IMR-90 (cell line): ENCODE results near the gene FRMD3. TPM values are rescaled to one million over a fixed set of nuclear protein-coding genes. Genes with fewer than 3 reads are reported as not detected.

Experiments
- ATAC-seq: fragments of 200-7000 bp; cut with Tn5 transposase; 2 replicates; pipeline ENCODE4 v1.9.1; 2020; ENCODE audit warnings: low read depth, mild to moderate bottlenecking, moderate library complexity
- BruUV-seq: library from RNA; stranded (reverse); fragments of 400-500 nt; replicated peaks from 2 replicates; lab custom pipeline; 2021; lab: Mats Ljungman, UMichigan
- CTCF ChIA-PET: fragments of 300-600 bp; formaldehyde crosslinking; extraction: SDS; loops from one replicate; lab custom pipeline; 2021; ENCODE audit warnings: antibody characterized with exemption; lab: Yijun Ruan, JAX
- POLR2A ChIA-PET: fragments of 300-600 bp; sonication (Branson Sonifier 250); formaldehyde crosslinking; loops from one replicate; lab custom pipeline; 2022; ENCODE audit warnings: antibody characterized with exemption; ENCODE audit not compliant: unreplicated experiment; lab: Charles Lee
- DNase-seq: peaks from one replicate; pipeline ENCODE4 v3.0.0; 2013
- H2AFZ ChIP-seq: replicated peaks from 2 replicates; pipeline ENCODE3; 2013; ENCODE audit warnings: low read length, mild to moderate bottlenecking; ENCODE audit not compliant: poor library complexity
- H2AK5ac ChIP-seq: 2 replicates; pipeline ENCODE4 v1.6.1; 2013; ENCODE audit warnings: low read depth, low read length, inconsistent platforms
- H2AK9ac ChIP-seq: replicated peaks from 2 replicates; pipeline ENCODE3; 2013; ENCODE audit warnings: mild to moderate bottlenecking, low read depth, low read length, moderate library complexity; ENCODE audit not compliant: poor library complexity
- H2BK120ac ChIP-seq: 2 replicates; pipeline ENCODE4 v1.6.1; 2013; ENCODE audit warnings: low read depth, low read length, inconsistent platforms
- H2BK15ac ChIP-seq: 3 replicates; pipeline ENCODE4 v1.6.1; 2013; ENCODE audit warnings: low read depth, low read length, inconsistent platforms
- H2BK20ac ChIP-seq: 2 replicates; pipeline ENCODE4 v1.6.1; 2013; ENCODE audit warnings: low read depth, mild to moderate bottlenecking, inconsistent platforms, low read length, moderate library complexity
- H2BK5ac ChIP-seq: 2 replicates; pipeline ENCODE4 v1.6.1; 2013; ENCODE audit warnings: mild to moderate bottlenecking, low read depth, low read length, inconsistent platforms; ENCODE audit not compliant: poor library complexity, severe bottlenecking
- H3K14ac ChIP-seq: replicated peaks from 2 replicates; pipeline ENCODE4 v1.6.1; 2013; ENCODE audit warnings: low read depth, low read length, inconsistent platforms
- H3K18ac ChIP-seq: 2 replicates; pipeline ENCODE4 v1.6.1; 2013; ENCODE audit warnings: low read depth, low read length, control low read depth
- H3K23ac ChIP-seq: 2 replicates; pipeline ENCODE4 v1.6.1; 2013; ENCODE audit warnings: low read depth, low read length, inconsistent platforms
- H3K27ac ChIP-seq: 2 replicates; pipeline ENCODE4 v1.5.1; 2013; ENCODE audit warnings: mild to moderate bottlenecking, control low read depth, low read length; ENCODE audit not compliant: insufficient read depth
- H3K27me3 ChIP-seq: 2 replicates; pipeline ENCODE4 v1.6.1; 2013; ENCODE audit warnings: low read length; ENCODE audit not compliant: control insufficient read depth, insufficient read depth
- H3K36me3 ChIP-seq: 2 replicates; pipeline ENCODE4 v1.6.1; 2013; ENCODE audit warnings: low read length, mixed read lengths; ENCODE audit not compliant: control insufficient read depth, insufficient read depth
- H3K4ac ChIP-seq: 2 replicates; pipeline ENCODE4 v1.6.1; 2013; ENCODE audit warnings: low read depth, low read length, inconsistent platforms
- H3K4me1 ChIP-seq: 2 replicates; pipeline ENCODE4 v1.6.1; 2013; ENCODE audit warnings: low read length, mixed read lengths; ENCODE audit not compliant: control insufficient read depth, insufficient read depth
- H3K4me2 ChIP-seq: 2 replicates; pipeline ENCODE4 v1.6.1; 2013; ENCODE audit warnings: low read depth, mild to moderate bottlenecking, control low read depth, low read length, moderate library complexity
- H3K4me3 ChIP-seq: 2 replicates; pipeline ENCODE4 v1.5.1; 2013; ENCODE audit warnings: low read depth, mild to moderate bottlenecking, control low read depth, low read length, moderate library complexity; ENCODE audit not compliant: insufficient read depth
- H3K56ac ChIP-seq: 2 replicates; pipeline ENCODE4 v1.6.1; 2013; ENCODE audit warnings: low read length, inconsistent platforms; ENCODE audit not compliant: insufficient read depth; ENCODE audit errors: extremely low read depth
- H3K79me1 ChIP-seq, 2 experiments: 2 replicates each; pipeline ENCODE4 v1.6.1; 2013; ENCODE audit warnings: low read length in 2 of 2, inconsistent platforms in 1 of 2, low read depth in 1 of 2
- H3K9ac ChIP-seq: 2 replicates; pipeline ENCODE4 v1.6.1; 2013; ENCODE audit warnings: low read depth, low read length, control low read depth
- H3K9me1 ChIP-seq: 2 replicates; pipeline ENCODE4 v1.6.1; 2013; ENCODE audit warnings: low read length, inconsistent platforms; ENCODE audit not compliant: insufficient read depth
- H3K9me3 ChIP-seq: 2 replicates; pipeline ENCODE4 v1.6.1; 2013; ENCODE audit warnings: low read length; ENCODE audit not compliant: control insufficient read depth, insufficient read depth
- H4K20me1 ChIP-seq: 2 replicates; pipeline ENCODE4 v1.6.1; 2013; ENCODE audit warnings: low read length, inconsistent platforms; ENCODE audit not compliant: insufficient read depth
- H4K5ac ChIP-seq: 2 replicates; pipeline ENCODE4 v1.6.1; 2013; ENCODE audit warnings: mild to moderate bottlenecking, low read depth, low read length, control low read depth
- H4K8ac ChIP-seq, 2 experiments: 2 replicates each; pipeline ENCODE4 v1.6.1; 2013; ENCODE audit warnings: low read depth in 2 of 2, low read length in 2 of 2, control low read depth in 1 of 2, inconsistent platforms in 1 of 2
- H4K91ac ChIP-seq: 2 replicates; pipeline ENCODE4 v1.6.1; 2013; ENCODE audit warnings: low read depth, low read length, inconsistent platforms; ENCODE audit not compliant: insufficient read depth
- CEBPB ChIP-seq: IDR thresholded peaks from 2 replicates; pipeline ENCODE4 v1.6.1; 2012; ENCODE audit warnings: low read depth, low read length, improper control_type of control experiment
- CHD1 ChIP-seq: IDR thresholded peaks from 2 replicates; pipeline ENCODE4 v1.6.1; 2012; ENCODE audit warnings: low read depth, low read length, improper control_type of control experiment
- FOS ChIP-seq: fragments of 150-350 bp; IDR thresholded peaks from 2 replicates; pipeline ENCODE4 v1.6.1; 2016; ENCODE audit warnings: low read depth, low read length
- MAZ ChIP-seq: IDR thresholded peaks from 2 replicates; pipeline ENCODE4 v1.6.1; 2012; ENCODE audit warnings: low read depth, mild to moderate bottlenecking, low read length, improper control_type of control experiment, moderate library complexity, borderline replicate concordance
- MXI1 ChIP-seq: IDR thresholded peaks from 2 replicates; pipeline ENCODE4 v1.6.1; 2012; ENCODE audit warnings: low read depth, mild to moderate bottlenecking, low read length, moderate library complexity, borderline replicate concordance
- NFE2L2 ChIP-seq: fragments of 150-350 bp; IDR thresholded peaks from 2 replicates; pipeline ENCODE4 v1.6.1; 2016; ENCODE audit warnings: low read depth, mild to moderate bottlenecking, low read length
- RAD21 ChIP-seq: IDR thresholded peaks from 2 replicates; pipeline ENCODE4 v1.6.1; 2012; ENCODE audit warnings: low read length, improper control_type of control experiment
- RCOR1 ChIP-seq: IDR thresholded peaks from 2 replicates; pipeline ENCODE4 v1.6.1; 2012; ENCODE audit warnings: mild to moderate bottlenecking, low read length, improper control_type of control experiment; ENCODE audit not compliant: insufficient replicate concordance
- SMC3 ChIP-seq: fragments of 150-350 bp; IDR thresholded peaks from 2 replicates; pipeline ENCODE4 v1.6.1; 2016; ENCODE audit warnings: low read depth, mild to moderate bottlenecking, antibody characterized with exemption, low read length, moderate library complexity
- WGBS, 2 experiments: methylation state at CpG; one replicate each; pipeline versions ENCODE4 v1.1.5 to v1.1.7; 2013; ENCODE audit warnings: missing lambda C conversion rate in 2 of 2; ENCODE audit not compliant: insufficient read length in 1 of 2; ENCODE audit errors: extremely low coverage in 2 of 2; 5-methylcytosine and 5-hydroxymethylcytosine counted together
- dilution Hi-C: fragments of 300-500 bp; cut with HindIII; formaldehyde crosslinking; loops from one replicate; pipeline ENCODE4 v1.14.3; 2018; ENCODE audit warnings: low sequenced_read_pairs; ENCODE audit not compliant: unreplicated experiment
- in situ Hi-C: fragments of 300-500 bp; cut with MboI; formaldehyde crosslinking; loops from 3 replicates; pipeline ENCODE4 v1.14.3; 2019; ENCODE audit warnings: low sequenced_read_pairs, inconsistent platforms, mixed read lengths
- intact Hi-C: fragments of 100-400 bp; cut with micrococcal nuclease; formaldehyde crosslinking; loops from 2 replicates; pipeline ENCODE4 v1.10.0; 2022
- polyA plus RNA-seq, 3 experiments: library from polyadenylated mRNA; depleted of rRNA; stranded (reverse); fragments of >200 nt; gene quantifications; 2 replicates each; pipeline ENCODE4 v1.2.3, GENCODE V29; 2012; ENCODE audit warnings: low replicate concordance in 1 of 3
- total RNA-seq: library from RNA; depleted of rRNA; stranded (reverse); fragments of >200 nt; gene quantifications from 2 replicates; pipeline ENCODE4 v1.2.3, GENCODE V29; 2012
- TF ChIP-seq, protein P1 (sequence below): fragments of 150-350 bp; IDR thresholded peaks from 2 replicates; pipeline ENCODE4 v1.6.1; 2016; ENCODE audit warnings: low read depth, mild to moderate bottlenecking, low read length, moderate library complexity, borderline replicate concordance

The FRMD3 gene
- total and polyA plus RNA-seq, 2 of the 4 experiments (the other 2 are of a cell fraction), result 0.02 to 0.18 TPM

DNA sequence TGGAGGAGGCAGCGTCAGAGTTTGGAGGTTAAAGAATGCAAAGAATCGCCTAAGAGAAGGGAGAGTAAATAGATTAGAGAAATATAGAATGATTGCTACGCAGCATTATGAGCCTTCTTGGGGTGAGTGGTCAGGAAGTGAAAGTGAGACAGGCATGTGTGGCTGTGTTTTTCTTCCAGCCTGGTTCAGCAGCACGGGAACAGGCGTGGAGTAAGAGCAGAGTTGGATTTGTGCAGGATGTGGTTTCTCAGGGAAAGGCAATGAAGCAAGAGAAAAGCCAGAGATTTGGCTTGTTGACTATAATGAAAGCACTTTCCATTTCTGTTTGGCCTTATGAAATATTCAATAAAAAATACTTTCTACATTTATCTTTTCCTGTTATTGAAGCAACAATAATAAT lies 34.3 kb upstream of the FRMD3 start:
- Histone ChIP-seq H2BK5ac (no peak overlapping the region), H3K14ac (no peak overlapping the region), H3K36me3 (no peaks in the 10 kb centered on the region), H2BK15ac (no peak overlapping the region), H2AK5ac (no peak overlapping the region), H3K4me1 (no peaks in the 10 kb centered on the region), H3K4me2 (no peak overlapping the region), H2BK20ac (no peak overlapping the region), H3K18ac (no peak overlapping the region), H4K8ac (no peak overlapping the region), H3K79me1 (no peaks in the 10 kb centered on the region), H3K9me1 (no peaks in the 10 kb centered on the region), H3K56ac (no peak overlapping the region), H2AFZ (no peak overlapping the region), H4K20me1 (no peaks in the 10 kb centered on the region), H4K5ac (no peak overlapping the region), H3K23ac (no peak overlapping the region), H2AK9ac (no peak overlapping the region), H4K91ac (no peak overlapping the region), H3K4ac (no peak overlapping the region), H3K9me3 (no peaks in the 10 kb centered on the region), H2BK120ac (no peak overlapping the region), H3K4me3 (no peak overlapping the region), H3K27me3 (no peaks in the 10 kb centered on the region), H3K27ac (no peak overlapping the region), H3K9ac (no peak overlapping the region)
- ChIA-PET CTCF (no interaction called here), POLR2A (no interaction called here)
- in situ Hi-C loops (no loop called here), dilution Hi-C loops (no loop called here), intact Hi-C loops (no loop called here)
- ATAC-seq (0 out of 2 replicates have a peak, but pooled peaks have one; percentile 14), DNase-seq (no peak)
- no peak for TF ChIP-seq CEBPB
- TF ChIP-seq CHD1, result no peak
- TF ChIP-seq MAZ, result no peak
- TF ChIP-seq SMC3, result no peak
- no peak for TF ChIP-seq RCOR1
- no peak for TF ChIP-seq NFE2L2
- no peak for TF ChIP-seq FOS
- TF ChIP-seq RAD21, result no peak
- TF ChIP-seq MXI1, result no peak
- TF ChIP-seq, protein P1, sequence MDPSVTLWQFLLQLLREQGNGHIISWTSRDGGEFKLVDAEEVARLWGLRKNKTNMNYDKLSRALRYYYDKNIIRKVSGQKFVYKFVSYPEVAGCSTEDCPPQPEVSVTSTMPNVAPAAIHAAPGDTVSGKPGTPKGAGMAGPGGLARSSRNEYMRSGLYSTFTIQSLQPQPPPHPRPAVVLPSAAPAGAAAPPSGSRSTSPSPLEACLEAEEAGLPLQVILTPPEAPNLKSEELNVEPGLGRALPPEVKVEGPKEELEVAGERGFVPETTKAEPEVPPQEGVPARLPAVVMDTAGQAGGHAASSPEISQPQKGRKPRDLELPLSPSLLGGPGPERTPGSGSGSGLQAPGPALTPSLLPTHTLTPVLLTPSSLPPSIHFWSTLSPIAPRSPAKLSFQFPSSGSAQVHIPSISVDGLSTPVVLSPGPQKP, result no peak
- BruUV-seq, result no TSS peak
- WGBS, 2 experiments, result 60% methylated on average over 1 of the region's 5 CpGs; no CpG with 5 or more reads in 1 of the 2 experiments
